ENCODE results near the gene ECE1.

- TF ChIP-seq CTCF (IDR thresholded peaks at IDR 0.05) (no peak), POLR2A (IDR thresholded peaks at IDR 0.05) (no peak)
Observed at GRCh38 chr1:21332554-21333311, 42.5 kb upstream of the ECE1 start.

All from uterus (tissue), 2 donors.